ENCODE data around the gene PSME1.
A peak's percentile ranks its signal among the peaks of the same experiment; 100 is the strongest.

PSME1 gene

GRCh38 chr14:24119691-24120090 lies 16.3 kb upstream of the PSME1 start:
- Histone ChIP-seq H3K9me3 (no peaks in the 10 kb centered on the region), H3K4me1 (ENCODE audit: control insufficient read depth in 1 of 2, insufficient read depth in 1 of 2, low read depth in 1 of 2, low read length in 1 of 2) (peaks cover 14 to 18% of the 10 kb centered on the region in 2 experiments), H3K36me3 (peaks cover 77% of the 10 kb centered on the region), H3K4me3 (ENCODE audit: low read depth in 1 of 2, low read length in 1 of 2) (no peak overlapping the region), H3K27ac (no peak overlapping the region), H3K27me3 (no peaks in the 10 kb centered on the region)
- TF ChIP-seq CTCF (IDR thresholded peaks at IDR 0.05) = no peak

GRCh38 chr14:24121210-24121609 lies 14.8 kb upstream of the PSME1 start:
- TF ChIP-seq CTCF (IDR thresholded peaks at IDR 0.05) = no peak
- Histone ChIP-seq H3K27me3 (no peaks in the 10 kb centered on the region), H3K36me3 (peaks cover 91% of the 10 kb centered on the region), H3K4me1 (ENCODE audit: control insufficient read depth in 1 of 2, insufficient read depth in 1 of 2, low read depth in 1 of 2, low read length in 1 of 2) (peaks cover 5 to 7% of the 10 kb centered on the region in 2 experiments), H3K4me3 (ENCODE audit: low read depth in 1 of 2, low read length in 1 of 2) (no peak overlapping the region), H3K27ac (no peak overlapping the region), H3K9me3 (no peaks in the 10 kb centered on the region)

GRCh38 chr14:24122416-24122815 lies 13.6 kb upstream of the PSME1 start:
- H3K27me3 ChIP-seq = no peaks in the 10 kb centered on the region
- peaks cover 87% of the 10 kb centered on the region for H3K36me3 ChIP-seq
- H3K27ac ChIP-seq = no peak overlapping the region
- H3K9me3 ChIP-seq = no peaks in the 10 kb centered on the region
- no peaks in the 10 kb centered on the region for H3K4me1 ChIP-seq (ENCODE audit: control insufficient read depth in 1 of 2, insufficient read depth in 1 of 2, low read depth in 1 of 2, low read length in 1 of 2)
- no peak overlapping the region for H3K4me3 ChIP-seq (ENCODE audit: low read depth in 1 of 2, low read length in 1 of 2)
- TF ChIP-seq CTCF (IDR thresholded peaks at IDR 0.05) = no peak

GRCh38 chr14:24122898-24123297 lies 13.1 kb upstream of the PSME1 start:
- H3K36me3 ChIP-seq = peaks cover 82% of the 10 kb centered on the region
- no peaks in the 10 kb centered on the region for H3K4me1 ChIP-seq (ENCODE audit: control insufficient read depth in 1 of 2, insufficient read depth in 1 of 2, low read depth in 1 of 2, low read length in 1 of 2)
- H3K4me3 ChIP-seq (ENCODE audit: low read depth in 1 of 2, low read length in 1 of 2) = no peak overlapping the region
- no peaks in the 10 kb centered on the region for H3K27me3 ChIP-seq
- H3K9me3 ChIP-seq = no peaks in the 10 kb centered on the region
- TF ChIP-seq CTCF (IDR thresholded peaks at IDR 0.05) = no peak
- H3K27ac ChIP-seq = no peak overlapping the region

GRCh38 chr14:24123424-24124417 lies 12.3 kb upstream of the PSME1 start:
- H3K27me3 ChIP-seq = no peaks in the 10 kb centered on the region
- H3K36me3 ChIP-seq = peaks cover 74% of the 10 kb centered on the region
- H3K27ac ChIP-seq = peak overlapping the region; percentile 13
- no peak for TF ChIP-seq CTCF (IDR thresholded peaks at IDR 0.05)
- no peaks in the 10 kb centered on the region for H3K4me1 ChIP-seq (ENCODE audit: control insufficient read depth in 1 of 2, insufficient read depth in 1 of 2, low read depth in 1 of 2, low read length in 1 of 2)
- no peak overlapping the region for H3K4me3 ChIP-seq (ENCODE audit: low read depth in 1 of 2, low read length in 1 of 2)
- H3K9me3 ChIP-seq = no peaks in the 10 kb centered on the region

Measured in neutrophil (primary cell).